Measurements from ENCODE around the gene CCDC24. TPM values are rescaled to one million over a fixed set of nuclear protein-coding genes. Genes with fewer than 3 reads are reported as not detected.

The CCDC24 gene
- total and polyA plus RNA-seq, 2 of the 13 experiments (the other 11 are each of a cell fraction or from before 2014, with no cell fraction given) = 1.4 to 2.9 TPM

- Histone ChIP-seq H3K9me3 (ENCODE audit: low read length) (no peaks in the 10 kb centered on the region), H3K36me3 (replicated peaks in 1 of 2; ENCODE audit: control insufficient read depth in 1 of 2, insufficient read depth in 2 of 2, low read length in 2 of 2) (peaks cover 4 to 24% of the 10 kb centered on the region in 2 experiments; a peak in 3 of 5 replicates), H3K4me2 (ENCODE audit: low read depth, low read length) (no peak overlapping the region), H4K20me1 (ENCODE audit: insufficient read depth, low read length) (no peaks in the 10 kb centered on the region), H3K27me3 (ENCODE audit: control insufficient read depth in 1 of 2, insufficient read depth in 2 of 2, low read length in 2 of 2) (no peaks in the 10 kb centered on the region), H3K79me2 (ENCODE audit: insufficient read depth, low read length) (no peaks in the 10 kb centered on the region), H2AFZ (ENCODE audit: low read length) (no peak overlapping the region), H3K9ac (ENCODE audit: insufficient read depth, low read depth, low read length) (no peak overlapping the region), H3K27ac (ENCODE audit: extremely low read length, insufficient read depth, low read length) (no peak overlapping the region), H3K4me1 (ENCODE audit: insufficient read depth, low read length) (no peaks in the 10 kb centered on the region), H3K4me3 (replicated peaks in 1 of 3; ENCODE audit: insufficient read depth in 1 of 3, low read depth in 2 of 3, low read length in 3 of 3) (no peak overlapping the region)
- in situ Hi-C loops (cut with HindIII; ENCODE audit: extremely low pct_ligation_motif_present, low pct_unique_long_range_greater_than_20kb) (no loop called here), intact Hi-C loops (cut with micrococcal nuclease; ENCODE audit: unreplicated experiment) (no loop called here)
- ChIA-PET POLR2A (interaction anchor here (2.3 kb wide), 1 partner anchor 10 kb away, joined by 11 read pairs; the partner anchor contains the start of gene SLC6A9), CTCF (ENCODE audit: low intra/inter-chr PET ratio, low total read pairs) (no interaction called here)
- ATAC-seq (no peak; the same call in 2 of the 3 replicates), DNase-seq (ENCODE audit: low spot score) (no peak), FAIRE-seq (no peak)
- BruUV-seq (replicated peaks) = no TSS peak
- TF ChIP-seq SKIL (CRISPR knock-in tag; IDR thresholded peaks at IDR 0.05; ENCODE audit: borderline replicate concordance) (no peak), MAFK (conservative IDR thresholded peaks at IDR 0.05 in 1 of 2, IDR thresholded peaks at IDR 0.05 in 1 of 2; ENCODE audit: low read length in 2 of 2) (peak; percentile 58 to 64), MAFF (IDR thresholded peaks at IDR 0.05; ENCODE audit: low read depth, low read length) (peak; percentile 55; the same call in 1 of the 2 replicates), REL (CRISPR knock-in tag; conservative IDR thresholded peaks at IDR 0.05) (no peak)
- 90% methylated on average over 5 of the region's 10 CpGs for whole genome bisulfite sequencing (ENCODE audit: low lambda C conversion rate)
Measured at GRCh38 chr1:44021581-44022321, 30.4 kb downstream of the CCDC24 start.

All from HepG2 (cell line).